ENCODE results near the gene CHAC2.

GRCh38 chr2:53724536-53724935 is 43.1 kb upstream of the CHAC2 start:
- TF ChIP-seq ZNF274 (IDR thresholded peaks at IDR 0.05; ENCODE audit: low read depth, low read length) (no peak), YY1 (IDR thresholded peaks at IDR 0.05; ENCODE audit: insufficient read depth, insufficient read length) (no peak)
